Stimulated activated naive CD4-positive, alpha-beta T cell treated with Interleukin-2 at 50 U/mL for 16 hours (primary cell): ENCODE measurements around the gene ZPR1.
"Not testable (repeated sequence)": the region's sequence is repeated elsewhere in the genome, so short reads cannot be mapped to it uniquely, and the experiment has no call there.

Experiments
- DNase-seq: peaks from one replicate; lab custom pipeline; 2025; lab: John Stamatoyannopoulos, UW

ZPR1 gene

DNA sequence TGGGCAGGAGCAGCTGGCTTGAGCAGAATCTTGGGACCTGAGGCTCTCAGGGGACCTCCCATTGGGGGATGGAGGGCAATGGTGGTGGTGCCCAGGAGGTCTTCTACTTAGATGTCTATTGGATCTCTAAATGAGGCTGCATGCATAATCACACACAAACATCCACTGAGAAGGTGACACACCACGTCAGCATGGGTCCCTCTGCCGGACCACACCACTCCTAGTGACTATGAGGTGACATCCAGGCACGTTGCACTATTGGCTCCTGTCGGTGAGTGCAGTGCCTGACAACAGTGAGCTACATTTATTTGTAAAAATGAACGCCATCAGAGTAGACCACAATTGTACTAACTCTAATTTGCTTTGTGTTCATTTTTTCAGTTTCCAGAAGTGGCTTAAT is 37.6 kb upstream of the ZPR1 start:
- no peak for DNase-seq

DNA sequence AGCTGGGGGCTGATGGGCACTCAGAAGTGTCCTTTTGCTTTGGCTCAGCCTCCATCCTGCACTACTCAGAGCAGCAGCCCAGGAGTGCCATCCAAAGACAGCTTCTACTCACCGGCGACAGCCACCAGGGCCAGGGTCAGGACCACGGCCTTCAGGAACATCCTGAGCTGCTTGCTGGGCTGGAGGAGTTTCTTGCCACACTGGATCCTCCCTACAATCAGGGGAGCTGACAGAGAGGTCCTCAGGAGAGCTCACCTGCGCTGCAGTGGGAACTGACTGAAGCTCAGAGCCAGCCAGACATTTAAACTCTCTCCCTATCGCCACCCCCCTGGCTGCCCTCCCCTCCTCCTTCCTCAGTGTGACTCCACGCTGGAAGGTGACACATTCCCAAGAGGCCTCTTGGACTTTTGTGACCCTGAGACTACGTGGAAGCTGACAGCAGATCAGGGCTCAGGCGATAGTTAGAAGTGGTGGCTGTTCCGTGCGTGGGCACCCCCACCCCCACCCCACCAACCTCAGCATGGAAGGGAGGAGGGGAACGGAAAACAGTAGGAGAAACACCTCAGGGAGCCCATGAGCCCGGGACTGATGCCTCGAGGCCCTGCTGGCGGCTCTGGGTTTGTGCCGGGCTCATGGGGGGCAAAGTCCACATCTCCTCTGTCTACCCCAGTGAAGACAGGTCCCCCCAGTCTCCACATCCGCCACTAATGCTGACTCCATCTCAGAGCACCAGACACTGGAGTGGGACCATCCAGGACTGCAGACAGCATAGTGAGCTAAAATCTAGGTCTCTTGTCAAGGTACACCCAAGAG is 35.4 kb upstream of the ZPR1 start, which contains the start of gene APOA4:
Gene APOA4 (minus strand): TSS at position 274 of the 813 bp plus-strand sequence. CDS start 113 bp downstream, at position 161.
- DNase-seq: no peak

DNA sequence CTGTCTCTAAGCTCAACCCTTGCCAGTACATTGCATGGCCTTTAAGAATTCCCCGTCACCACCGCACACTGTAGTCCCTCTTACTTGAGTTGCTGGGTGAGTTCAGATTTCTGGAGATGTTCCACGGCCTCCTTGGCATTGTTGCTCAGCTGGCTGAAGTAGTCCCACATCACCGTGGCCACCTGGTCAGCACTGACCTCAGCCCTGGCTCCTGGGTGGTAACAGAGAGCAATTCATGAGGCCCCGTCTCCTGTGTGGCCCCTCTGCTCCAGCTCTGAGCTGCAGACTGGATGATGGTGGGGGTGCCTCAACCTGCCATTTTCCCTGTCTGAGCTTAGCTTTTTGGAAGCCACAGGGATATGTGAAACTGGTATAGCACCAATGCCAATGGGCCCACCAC is 34.8 kb upstream of the ZPR1 start:
- no peak for DNase-seq

DNA sequence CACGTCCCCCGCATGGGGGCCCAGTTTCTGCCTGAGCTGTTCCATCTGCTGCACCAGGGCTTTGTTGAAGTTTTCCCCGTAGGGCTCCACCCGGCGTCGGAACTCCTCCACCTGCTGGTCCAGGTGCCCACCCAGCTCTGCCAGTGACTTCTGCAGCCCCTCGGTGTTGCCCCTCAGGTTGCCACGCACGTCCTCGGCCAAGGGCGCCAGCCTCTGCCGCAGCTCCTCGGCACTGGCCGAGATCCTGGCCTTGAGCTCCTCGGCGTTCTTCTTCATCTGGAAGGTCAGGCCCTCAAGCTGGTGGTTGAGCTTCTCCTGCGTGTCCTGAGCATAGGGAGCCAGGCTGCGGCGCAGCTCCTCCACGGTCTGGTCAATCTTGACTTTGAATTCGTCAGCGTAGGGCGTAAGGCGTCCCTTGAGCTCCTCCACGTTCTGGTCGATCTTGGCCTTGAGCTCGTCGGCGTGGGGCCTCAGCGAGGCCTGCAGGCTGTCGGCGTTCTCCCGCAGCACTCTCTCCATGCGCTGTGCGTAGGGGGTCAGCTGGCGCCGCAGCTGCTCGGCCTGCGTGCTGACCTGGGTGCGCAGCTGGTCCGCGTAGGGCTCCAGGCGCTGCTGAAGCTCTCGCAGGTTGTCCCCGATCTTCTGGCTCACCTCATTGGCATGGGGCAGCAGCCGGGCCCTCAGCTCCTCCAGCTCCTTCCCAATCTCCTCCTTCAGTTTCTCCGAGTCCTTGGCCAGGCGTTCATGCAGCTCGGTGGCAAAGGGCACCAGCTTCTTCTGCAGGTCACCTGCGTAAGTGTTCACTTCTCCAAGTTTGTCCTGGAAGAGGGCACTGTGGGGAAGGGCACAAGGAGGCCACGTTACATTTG is 33.5 kb upstream of the ZPR1 start:
- no peak for DNase-seq

DNA sequence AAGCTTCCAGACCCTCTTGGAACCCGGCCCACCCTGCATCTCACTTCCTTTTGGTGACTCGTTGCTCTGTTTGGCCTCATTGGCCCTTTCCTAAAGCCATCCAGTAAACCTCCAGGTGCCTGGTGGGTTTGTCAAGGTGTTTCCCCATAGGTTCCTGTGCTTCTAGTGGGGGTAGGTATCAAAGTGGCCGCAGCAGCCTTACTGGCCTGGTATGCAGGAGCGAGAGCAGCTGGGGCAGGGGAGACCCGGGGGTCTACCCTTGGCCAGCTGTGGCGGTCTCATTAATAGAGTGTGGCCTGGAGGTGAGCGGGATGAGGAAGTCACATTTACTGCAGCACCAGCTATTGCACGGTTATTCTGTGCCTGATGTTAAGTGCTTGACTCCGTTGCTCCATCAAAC is 31.2 kb upstream of the ZPR1 start:
- DNase-seq: no peak

DNA sequence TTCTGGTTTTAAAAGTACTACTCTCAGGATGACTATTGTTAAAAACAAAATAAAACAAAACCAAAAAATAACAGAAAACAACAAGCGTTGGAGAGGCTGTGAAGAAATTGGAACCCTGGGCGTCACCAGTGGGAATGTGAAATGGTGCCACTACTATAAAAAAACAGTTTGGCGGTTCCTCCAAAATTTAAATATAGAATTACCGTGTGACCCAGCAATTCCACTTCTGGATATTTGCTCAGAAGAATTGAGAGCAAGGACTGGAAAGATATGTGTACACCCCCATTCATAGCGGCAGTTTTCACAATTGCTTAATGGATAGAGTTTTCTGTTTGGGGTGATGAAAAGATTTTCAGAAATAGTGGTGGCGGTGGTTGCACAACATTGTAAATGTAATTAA is 26.7 kb upstream of the ZPR1 start:
- DNase-seq: no peak

DNA sequence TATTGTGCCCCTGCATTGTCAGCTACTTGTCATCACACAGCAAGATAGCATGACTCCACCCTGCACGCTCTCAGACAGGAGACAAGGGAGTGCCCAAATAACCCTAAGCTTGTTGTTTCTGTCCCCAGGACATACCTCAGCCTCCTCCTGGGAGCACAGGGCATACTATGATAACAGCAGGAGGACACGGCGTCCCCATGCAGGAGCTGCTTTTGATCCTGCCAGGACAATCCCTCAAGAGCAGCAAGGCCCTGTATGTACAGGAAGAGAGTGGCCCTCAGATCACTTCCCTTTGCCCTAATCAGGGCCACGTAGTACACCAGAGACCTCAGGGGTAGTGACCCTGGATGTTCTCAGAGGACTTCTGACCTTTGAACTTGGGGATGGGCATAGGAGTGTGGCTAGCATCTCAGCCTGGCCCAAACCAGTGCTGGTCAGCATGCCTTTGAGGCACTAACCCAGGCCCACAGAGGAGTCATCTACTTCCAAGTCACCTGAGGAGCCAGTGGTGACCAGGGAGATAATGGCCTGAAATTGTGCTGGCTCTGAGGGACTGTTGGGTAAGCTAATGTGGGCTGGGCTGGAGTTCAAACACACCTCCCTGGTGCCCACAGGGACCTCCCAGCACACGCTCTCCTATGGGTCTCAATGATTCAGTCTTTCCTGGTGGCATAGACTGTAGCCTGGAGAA is 26.1 kb upstream of the ZPR1 start:
- DNase-seq: no peak

DNA sequence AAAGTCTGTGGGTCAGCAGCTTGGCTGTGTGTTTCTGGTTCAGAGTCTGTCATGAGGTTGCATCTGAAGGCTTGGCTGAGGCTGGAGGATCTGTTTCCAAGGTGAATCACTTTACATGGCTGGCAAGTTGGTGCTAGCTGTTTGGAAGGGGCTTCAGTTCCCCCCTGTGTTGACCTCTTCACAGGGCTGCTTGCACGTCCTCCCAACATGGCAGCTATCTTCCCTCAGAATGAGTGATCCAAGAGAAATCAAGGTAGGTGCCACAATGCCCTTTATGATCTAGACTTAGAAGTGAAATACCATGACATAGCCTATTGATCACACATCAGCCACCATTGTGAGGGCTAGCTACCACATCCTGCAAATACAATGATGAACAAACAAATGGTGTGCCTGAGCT is 25.3 kb upstream of the ZPR1 start:
- no peak for DNase-seq

DNA sequence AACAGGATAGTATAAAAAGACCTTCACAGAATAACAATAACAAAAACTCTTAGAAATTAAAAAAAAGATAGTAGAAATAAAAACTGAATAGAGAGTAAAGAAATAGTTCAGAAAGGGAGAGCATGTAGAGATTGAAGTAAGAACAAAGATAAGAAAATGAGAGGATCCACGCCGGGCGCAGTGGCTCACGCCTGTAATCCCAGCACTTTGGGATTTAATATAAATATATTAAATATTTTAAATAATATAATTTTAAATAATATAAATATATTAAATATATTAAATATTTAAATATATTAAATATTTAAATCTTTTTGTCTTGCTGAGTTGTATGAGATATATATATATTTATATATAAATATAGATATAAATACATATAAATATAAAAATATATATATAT is 24.3 kb upstream of the ZPR1 start:
- DNase-seq: no peak

DNA sequence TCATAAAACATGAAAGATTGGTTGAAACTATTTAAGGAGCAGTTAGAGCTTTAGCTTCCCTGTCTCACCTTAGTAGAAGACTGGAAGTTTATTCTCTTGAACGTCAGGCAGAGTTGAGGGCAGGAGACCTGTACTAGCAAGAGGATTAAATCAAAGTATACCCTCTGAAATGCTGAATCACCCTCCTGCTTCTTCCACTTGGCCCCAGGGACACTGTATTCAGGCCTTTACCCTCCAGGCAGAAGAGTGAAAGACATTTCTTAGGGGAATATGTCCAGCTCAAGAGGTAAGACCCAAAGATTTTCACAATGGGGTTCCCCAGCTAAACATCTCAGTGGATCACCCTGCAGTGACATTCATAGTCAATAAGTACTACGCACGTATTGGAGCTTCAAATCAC is 23.4 kb upstream of the ZPR1 start:
- DNase-seq: no peak

DNA sequence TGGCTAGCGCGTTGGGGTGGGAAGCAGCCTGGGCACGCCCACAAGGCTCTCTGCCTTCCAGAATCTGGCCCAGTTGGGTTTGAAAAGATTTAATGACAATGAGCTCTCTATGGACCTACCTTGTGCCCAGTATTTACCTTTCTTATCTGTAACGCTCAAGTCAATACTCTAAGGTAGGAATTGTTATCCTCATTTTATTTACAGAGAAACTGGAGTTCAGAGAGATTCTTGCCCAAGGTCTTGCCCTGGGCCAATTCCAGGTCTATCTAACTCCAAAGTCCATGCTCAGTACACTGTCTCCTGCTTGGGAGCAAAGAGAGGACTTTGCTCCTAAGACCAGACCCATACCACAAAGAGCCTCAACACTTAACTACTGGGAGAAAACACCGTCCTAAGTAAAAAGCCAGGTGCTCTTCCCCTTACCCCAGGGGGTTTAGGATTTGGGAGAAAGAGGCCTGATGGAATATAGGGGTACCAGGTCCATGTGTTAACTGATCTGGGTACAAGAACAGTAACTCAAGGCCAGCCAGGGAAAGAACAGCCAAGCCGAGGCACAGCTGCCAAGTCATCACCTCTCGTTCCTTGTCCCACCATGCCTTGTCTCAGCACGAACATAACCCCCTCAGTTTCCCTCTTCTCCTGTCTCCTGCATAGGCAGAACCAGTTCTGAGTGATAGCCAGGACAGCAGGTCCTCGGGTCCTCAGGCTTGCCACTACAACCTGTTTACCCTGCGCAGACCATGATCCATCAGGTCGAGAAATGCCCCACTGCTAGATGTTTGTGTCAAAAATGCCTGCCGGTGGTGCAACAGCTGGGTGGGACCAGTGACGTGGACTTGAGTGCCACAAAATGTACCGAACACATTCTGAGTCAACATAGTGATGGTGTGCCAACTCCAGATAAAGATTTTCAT is 20.7 kb upstream of the ZPR1 start:
- DNase-seq: no peak

DNA sequence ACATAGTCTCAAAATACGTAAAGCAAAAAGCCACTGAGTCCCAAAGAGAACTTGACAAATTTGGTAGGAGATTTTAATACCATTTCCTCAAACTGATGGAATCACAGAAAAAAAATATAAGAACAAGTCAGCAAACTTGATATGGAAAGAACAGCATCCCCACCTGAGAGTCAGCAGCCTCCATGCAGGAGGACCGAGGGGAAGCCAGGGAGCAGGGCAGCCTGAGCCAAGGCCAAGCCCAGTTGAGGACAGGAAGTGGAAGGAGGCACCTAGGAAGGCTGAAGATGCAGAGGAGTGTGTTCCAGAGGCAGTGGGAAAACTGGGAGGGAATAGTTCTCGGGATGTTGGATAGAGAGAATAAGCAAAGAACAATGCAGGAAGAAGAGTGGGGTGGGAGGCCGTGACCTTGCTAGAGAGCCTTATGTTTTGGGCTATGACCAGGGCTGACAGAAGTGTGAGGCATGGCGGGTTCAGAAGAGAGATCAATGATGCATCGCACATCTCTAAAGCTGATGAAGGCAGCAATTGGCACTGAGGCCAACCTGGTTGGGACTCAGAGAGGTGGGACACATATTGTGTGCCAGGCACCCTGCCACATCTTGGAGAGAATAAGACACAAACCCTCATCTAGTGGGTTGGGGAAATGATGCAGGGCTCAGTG is 19.9 kb upstream of the ZPR1 start:
- DNase-seq: no peak

DNA sequence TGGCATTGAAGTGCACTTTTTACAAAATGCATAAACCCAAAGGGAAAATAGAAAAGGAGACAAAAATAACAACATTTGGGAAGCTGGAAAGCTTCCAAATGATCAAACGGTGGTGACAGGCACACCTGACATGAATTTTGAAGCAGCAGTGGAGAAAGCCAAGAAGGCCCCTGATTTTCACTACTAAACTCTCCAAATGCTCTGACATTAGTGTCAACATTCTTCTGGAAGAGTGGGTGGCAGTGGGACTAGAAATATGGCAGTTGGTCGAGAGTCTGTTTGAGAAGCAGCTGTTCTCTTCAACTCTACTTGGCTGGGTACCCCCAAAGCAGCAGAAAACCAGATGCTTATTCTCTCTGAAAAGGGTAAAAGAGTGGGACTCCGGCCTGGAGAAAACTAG is 16.2 kb upstream of the ZPR1 start:
- no peak for DNase-seq

DNA sequence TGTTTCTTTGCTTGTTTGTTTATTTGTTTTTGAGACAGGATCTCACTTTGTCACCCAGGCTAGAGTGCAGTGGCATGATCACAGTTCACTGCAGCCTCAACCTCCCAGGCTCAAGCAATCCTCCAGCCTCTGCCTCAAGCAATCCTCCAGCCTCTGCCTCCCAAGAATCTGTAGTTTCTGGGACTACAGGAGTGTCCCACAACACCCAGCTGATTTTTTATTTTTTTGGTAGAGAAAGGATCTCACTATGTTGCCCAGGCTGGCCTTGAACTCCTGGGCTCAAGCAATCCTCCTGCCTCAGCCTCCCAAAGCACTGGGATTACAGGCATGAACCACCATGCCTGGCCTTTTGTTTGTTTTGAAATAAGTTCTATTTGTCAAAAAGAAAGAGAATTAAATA is 13.8 kb upstream of the ZPR1 start:
- not testable (repeated sequence) for DNase-seq

DNA sequence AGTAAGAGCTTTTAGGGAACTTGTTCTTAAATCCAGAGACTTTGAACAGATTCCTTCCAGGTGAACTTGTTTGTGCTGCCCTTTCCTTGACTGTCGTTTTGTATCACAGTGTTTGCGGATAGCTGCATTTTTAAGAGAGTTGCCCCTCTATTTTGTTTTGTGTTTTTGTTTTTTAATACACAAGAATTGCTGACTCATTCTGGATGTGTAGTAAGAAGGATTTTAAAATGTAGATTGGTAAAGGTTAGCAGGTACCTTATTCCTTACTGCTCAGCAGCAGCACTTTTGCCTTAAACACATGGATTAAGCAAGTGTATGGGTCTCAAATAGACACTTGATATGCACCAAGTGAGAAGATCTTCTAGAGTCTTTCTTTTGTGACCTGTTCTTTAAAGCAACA is 12.8 kb upstream of the ZPR1 start:
- DNase-seq: no peak

DNA sequence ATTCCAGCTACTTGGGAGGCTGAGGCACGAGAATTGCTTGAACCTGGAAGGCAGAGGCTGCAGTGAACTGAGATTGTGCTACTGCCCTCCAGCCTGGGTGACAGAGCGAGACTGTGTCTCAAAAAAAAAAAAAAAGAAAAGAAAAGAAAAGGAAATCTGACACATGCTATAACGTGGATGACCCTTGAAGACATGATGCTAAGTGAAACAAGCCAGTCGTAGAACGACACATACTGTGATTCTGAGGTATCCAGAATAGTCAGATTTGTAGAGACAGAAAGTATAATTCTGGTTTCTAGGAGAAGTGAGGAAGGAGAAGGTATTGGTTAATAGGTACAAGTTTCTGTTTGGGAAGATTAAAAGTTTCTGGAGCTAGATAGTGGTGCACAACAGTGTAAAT is 10.5 kb upstream of the ZPR1 start:
- no peak for DNase-seq

DNA sequence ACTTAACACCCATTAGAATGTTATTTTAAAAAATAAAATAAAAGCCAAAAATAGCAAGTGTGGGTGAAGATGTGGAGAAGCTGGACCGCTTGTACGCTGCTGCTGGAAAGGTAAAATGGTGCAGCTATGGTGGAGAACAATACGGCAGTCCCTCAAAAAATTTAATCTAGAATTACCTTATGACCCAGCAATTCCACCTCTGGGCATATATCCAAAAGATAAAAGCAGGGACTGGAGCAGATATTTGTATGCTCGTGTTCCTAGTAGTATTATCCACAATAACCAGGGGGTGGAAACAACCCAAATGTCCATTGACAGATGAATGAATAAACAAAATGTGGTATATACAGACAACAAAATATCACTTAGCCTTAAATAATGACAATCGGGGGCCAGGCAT is 10.0 kb upstream of the ZPR1 start:
- no peak for DNase-seq

DNA sequence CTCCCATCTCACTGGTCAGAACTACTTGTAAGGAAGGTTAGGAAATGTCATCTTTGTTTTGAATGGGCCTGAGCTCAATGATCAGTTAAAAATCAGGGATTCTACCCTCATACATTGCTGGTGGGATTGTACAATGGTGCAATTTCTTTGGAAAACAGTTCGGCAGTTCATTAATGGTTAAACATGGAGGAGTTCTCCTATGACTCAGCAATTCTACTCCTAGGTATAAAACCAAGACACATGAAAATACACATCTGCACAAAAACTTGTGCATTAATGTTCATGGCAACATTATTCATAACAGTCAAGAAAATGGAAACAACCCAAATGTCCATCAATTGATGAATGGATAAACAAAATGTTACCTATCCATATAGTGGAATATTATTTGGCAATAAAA is 8.7 kb upstream of the ZPR1 start:
- DNase-seq: no peak

DNA sequence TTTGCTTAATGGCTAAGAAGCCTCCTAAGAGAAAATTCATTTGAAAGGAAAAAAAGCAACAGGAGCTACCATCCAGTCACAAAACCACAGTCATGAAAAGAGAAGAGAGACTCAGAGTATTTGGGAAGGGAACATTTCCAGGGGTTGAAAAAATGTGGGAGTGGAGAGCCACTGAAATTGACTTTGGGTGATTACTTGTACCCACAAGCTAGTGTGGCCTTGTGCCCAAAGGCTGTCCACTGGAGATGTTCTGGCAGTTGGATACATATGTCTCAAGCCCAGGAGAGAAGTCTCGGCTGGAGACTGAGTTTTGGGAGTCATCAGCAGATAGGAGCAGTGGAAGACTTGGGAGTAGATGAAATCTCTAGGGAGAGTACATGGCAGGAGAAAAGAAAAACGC is 7.0 kb upstream of the ZPR1 start:
- DNase-seq: no peak

DNA sequence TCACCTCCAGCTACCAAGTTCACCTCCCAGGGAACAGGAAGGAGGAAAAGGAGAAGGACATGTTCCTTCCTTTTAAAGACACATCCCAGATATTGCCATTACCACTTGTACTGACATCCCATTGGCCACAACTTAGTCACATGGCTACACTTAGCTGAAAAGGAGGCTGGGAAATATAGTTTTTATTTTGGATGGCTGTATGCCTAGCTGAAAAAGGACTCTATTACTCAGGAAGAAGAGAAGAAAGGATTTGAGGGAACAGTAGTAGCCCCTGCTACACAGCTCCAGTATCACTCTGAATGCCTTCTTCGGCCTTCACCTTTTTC is 5.9 kb upstream of the ZPR1 start:
- DNase-seq: no peak
